HepG2 (cell line): Measurements from ENCODE around the gene PPM1M. TPM values are rescaled to one million over a fixed set of nuclear protein-coding genes. Genes with fewer than 3 reads are reported as not detected.

Experiments used
- ARID3A ChIP-seq: IDR thresholded peaks from 2 replicates; pipeline ENCODE4 v1.6.1; 2012; ENCODE audit warnings: low read depth, low read length, improper control_type of control experiment
- ARID4A ChIP-seq: sonication (generic); formaldehyde crosslinking; IDR thresholded peaks from 2 replicates; pipeline ENCODE4 v1.5.0; 2020; ENCODE audit warnings: mild to moderate bottlenecking, missing genetic modification reagents, borderline replicate concordance
- ARNTL ChIP-seq: sonication (generic); formaldehyde crosslinking; IDR thresholded peaks from 2 replicates; pipeline ENCODE4 v1.4.0; 2020; ENCODE audit warnings: mild to moderate bottlenecking, missing genetic modification reagents
- EP300 ChIP-seq, 3 experiments: sonication (generic) in 1 of 3; formaldehyde crosslinking in 1 of 3; IDR thresholded peaks; 2 replicates each; pipeline versions ENCODE4 v1.5.1 to v1.6.1; 2011 to 2020; ENCODE audit warnings: low read depth in 2 of 3, low read length in 2 of 3, borderline replicate concordance in 1 of 3, improper control_type of control experiment in 1 of 3, mild to moderate bottlenecking in 1 of 3, missing genetic modification reagents in 1 of 3, moderate library complexity in 1 of 3
- FOSL2 ChIP-seq: sonication (generic); formaldehyde crosslinking; IDR thresholded peaks from 2 replicates; pipeline ENCODE4 v1.4.0; 2020; ENCODE audit warnings: missing genetic modification reagents
- MAFK ChIP-seq, 2 experiments: IDR thresholded peaks in 1 of 2; conservative IDR thresholded peaks in 1 of 2; 2 replicates each; pipeline ENCODE4 v1.6.1; 2011; ENCODE audit warnings: improper control_type of control experiment in 2 of 2, low read length in 2 of 2
- MEIS1 ChIP-seq: sonication (generic); formaldehyde crosslinking; IDR thresholded peaks from 2 replicates; pipeline ENCODE4 v1.9.0; 2021; ENCODE audit warnings: mild to moderate bottlenecking, missing genetic modification reagents, moderate library complexity, borderline replicate concordance
- NCOA5 ChIP-seq: sonication (generic); formaldehyde crosslinking; IDR thresholded peaks from 2 replicates; pipeline ENCODE4 v1.4.0; 2020; ENCODE audit warnings: missing genetic modification reagents
- NFRKB ChIP-seq: fragments of 450-650 bp; IDR thresholded peaks from 2 replicates; pipeline ENCODE4 v1.6.1; 2017
- NONO ChIP-seq, 2 experiments: fragments of 450-650 bp in 1 of 2; sonication (generic) in 1 of 2; formaldehyde crosslinking in 1 of 2; IDR thresholded peaks in 1 of 2; conservative IDR thresholded peaks in 1 of 2; 2 replicates each; pipeline versions ENCODE4 v1.6.1 to v1.8.0; 2017 to 2022; ENCODE audit warnings: mild to moderate bottlenecking in 1 of 2, missing genetic modification reagents in 1 of 2, moderate library complexity in 1 of 2
- NR2C2 ChIP-seq: sonication (generic); formaldehyde crosslinking; IDR thresholded peaks from 2 replicates; pipeline ENCODE4 v1.4.0; 2020; ENCODE audit warnings: missing genetic modification reagents, mild to moderate bottlenecking, moderate library complexity, borderline replicate concordance
- NR2F6 ChIP-seq, 2 experiments: IDR thresholded peaks; 2 replicates each; pipeline ENCODE4 v1.6.1; 2016; ENCODE audit warnings: antibody characterized with exemption in 1 of 2, mild to moderate bottlenecking in 1 of 2
- RXRB ChIP-seq: IDR thresholded peaks from 2 replicates; pipeline ENCODE4 v1.6.1; 2016; ENCODE audit warnings: borderline replicate concordance, missing genetic modification reagents, missing compliant biosample characterization
- ZFP36L2 ChIP-seq: sonication (generic); formaldehyde crosslinking; IDR thresholded peaks from 2 replicates; pipeline ENCODE4 v1.4.0; 2020; ENCODE audit warnings: missing genetic modification reagents
- ZMAT3 ChIP-seq: sonication (generic); formaldehyde crosslinking; conservative IDR thresholded peaks from 2 replicates; pipeline ENCODE4 v1.7.0; 2021; ENCODE audit warnings: missing genetic modification reagents
- ZNF10 ChIP-seq: sonication (generic); formaldehyde crosslinking; IDR thresholded peaks from 2 replicates; pipeline ENCODE4 v1.4.0; 2020; ENCODE audit warnings: mild to moderate bottlenecking, low read depth, missing genetic modification reagents, borderline replicate concordance
- ZNF878 ChIP-seq: sonication (generic); formaldehyde crosslinking; IDR thresholded peaks from 2 replicates; pipeline ENCODE4 v1.8.1; 2023; ENCODE audit warnings: mild to moderate bottlenecking, missing genetic modification reagents, moderate library complexity
- polyA plus RNA-seq, 8 experiments: library from polyadenylated mRNA; depleted of rRNA in 3 of 8; stranded (reverse) in 7 of 8; unstranded in 1 of 8; fragments of >200 nt; fragmentation: Illumina TruSeq in 4 of 8; extraction: Trizol in 4 of 8; gene quantifications; 2 replicates each; pipeline versions ENCODE4 v1.2.1 to v1.2.3, GENCODE V29; 2011 to 2016; ENCODE audit warnings: low read depth in 4 of 8, missing spikeins in 1 of 8, mixed read lengths in 1 of 8; ENCODE audit not compliant: insufficient read depth in 1 of 8
- total RNA-seq, 5 experiments: library from RNA; depleted of rRNA; stranded (reverse); fragments of >200 nt; fragmentation: Illumina TruSeq; extraction: Trizol; gene quantifications; 2 replicates each; pipeline ENCODE4 v1.2.3, GENCODE V29; 2016; ENCODE audit warnings: low read depth in 1 of 5
- TF ChIP-seq, protein P1 (sequence below): IDR thresholded peaks from 2 replicates; pipeline ENCODE4 v1.6.1; 2018; ENCODE audit warnings: missing genetic modification reagents, mild to moderate bottlenecking, missing compliant biosample characterization
- TF ChIP-seq, protein P2 (sequence below): sonication (generic); formaldehyde crosslinking; IDR thresholded peaks from 2 replicates; pipeline ENCODE4 v1.4.0; 2020; ENCODE audit warnings: missing genetic modification reagents

Gene PPM1M
- total and polyA plus RNA-seq, 2 of the 13 experiments (the other 11 are each of a cell fraction or from before 2014, with no cell fraction given): 2.5 to 5.9 TPM

GRCh38 chr3:52210550-52211046 lies 35.0 kb upstream of the PPM1M start (continued):
- peak; percentile 98 for TF ChIP-seq ARID3A
- TF ChIP-seq NR2F6 (IDR thresholded peaks at IDR 0.05): peak; percentile 72
- peak; percentile 85 for TF ChIP-seq NR2F6 (CRISPR knock-in tag; IDR thresholded peaks at IDR 0.05)
- TF ChIP-seq MAFK (conservative IDR thresholded peaks at IDR 0.05 in 1 of 2, IDR thresholded peaks at IDR 0.05 in 1 of 2; ENCODE audit: low read length in 2 of 2): peak; percentile 34 to 41; a peak in 2 of 4 replicates
- peak; percentile 91 to 98 for TF ChIP-seq EP300 (IDR thresholded peaks at IDR 0.05; ENCODE audit: low read depth in 2 of 2, low read length in 2 of 2)
- peak; percentile 89 for TF ChIP-seq EP300 (CRISPR knock-in tag; IDR thresholded peaks at IDR 0.05; ENCODE audit: borderline replicate concordance)
- TF ChIP-seq FOSL2: peak; percentile 77
- no peak for TF ChIP-seq ZFP36L2
- no peak for TF ChIP-seq NONO (IDR thresholded peaks at IDR 0.05)
- TF ChIP-seq NONO (CRISPR knock-in tag; conservative IDR thresholded peaks at IDR 0.05): peak; percentile 65; the same call in 1 of the 2 replicates
- peak; percentile 51; the same call in 1 of the 2 replicates for TF ChIP-seq ZNF878 (CRISPR knock-in tag)
- TF ChIP-seq ZMAT3 (CRISPR knock-in tag): peak; percentile 70; the same call in 1 of the 2 replicates
- TF ChIP-seq ZNF10 (CRISPR knock-in tag): no peak
- TF ChIP-seq NCOA5 (CRISPR knock-in tag): no peak
- TF ChIP-seq, protein P1, sequence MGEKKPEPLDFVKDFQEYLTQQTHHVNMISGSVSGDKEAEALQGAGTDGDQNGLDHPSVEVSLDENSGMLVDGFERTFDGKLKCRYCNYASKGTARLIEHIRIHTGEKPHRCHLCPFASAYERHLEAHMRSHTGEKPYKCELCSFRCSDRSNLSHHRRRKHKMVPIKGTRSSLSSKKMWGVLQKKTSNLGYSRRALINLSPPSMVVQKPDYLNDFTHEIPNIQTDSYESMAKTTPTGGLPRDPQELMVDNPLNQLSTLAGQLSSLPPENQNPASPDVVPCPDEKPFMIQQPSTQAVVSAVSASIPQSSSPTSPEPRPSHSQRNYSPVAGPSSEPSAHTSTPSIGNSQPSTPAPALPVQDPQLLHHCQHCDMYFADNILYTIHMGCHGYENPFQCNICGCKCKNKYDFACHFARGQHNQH (CRISPR knock-in tag): peak; percentile 71; the same call in 1 of the 2 replicates
- TF ChIP-seq NR2C2: peak; percentile 69
- peak; percentile 54; the same call in 1 of the 2 replicates for TF ChIP-seq ARNTL
- no peak for TF ChIP-seq NFRKB
- TF ChIP-seq, protein P2, sequence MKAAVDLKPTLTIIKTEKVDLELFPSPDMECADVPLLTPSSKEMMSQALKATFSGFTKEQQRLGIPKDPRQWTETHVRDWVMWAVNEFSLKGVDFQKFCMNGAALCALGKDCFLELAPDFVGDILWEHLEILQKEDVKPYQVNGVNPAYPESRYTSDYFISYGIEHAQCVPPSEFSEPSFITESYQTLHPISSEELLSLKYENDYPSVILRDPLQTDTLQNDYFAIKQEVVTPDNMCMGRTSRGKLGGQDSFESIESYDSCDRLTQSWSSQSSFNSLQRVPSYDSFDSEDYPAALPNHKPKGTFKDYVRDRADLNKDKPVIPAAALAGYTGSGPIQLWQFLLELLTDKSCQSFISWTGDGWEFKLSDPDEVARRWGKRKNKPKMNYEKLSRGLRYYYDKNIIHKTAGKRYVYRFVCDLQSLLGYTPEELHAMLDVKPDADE (CRISPR knock-in tag): no peak
- TF ChIP-seq ARID4A (CRISPR knock-in tag): peak; percentile 53; the same call in 1 of the 2 replicates
- TF ChIP-seq MEIS1 (CRISPR knock-in tag): peak; percentile 70; the same call in 1 of the 2 replicates
- TF ChIP-seq RXRB (CRISPR knock-in tag): peak; percentile 91
